K562 (cell line): ENCODE data around the gene BORCS5. TPM values are rescaled to one million over a fixed set of nuclear protein-coding genes. Genes with fewer than 3 reads are reported as not detected.

Source experiments
- EP300 ChIP-seq: IDR thresholded peaks from 2 replicates; pipeline ENCODE4 v1.6.1; 2012; ENCODE audit warnings: low read length, improper control_type of control experiment
- ESRRB ChIP-seq: fragments of 250-450 bp; sonication (Bioruptor Pico); IDR thresholded peaks from 2 replicates; pipeline ENCODE4 v1.5.0; 2020; ENCODE audit warnings: mild to moderate bottlenecking, moderate library complexity, borderline replicate concordance
- FOSL1 ChIP-seq: fragments of 200-800 bp; sonication (Bioruptor generic); conservative IDR thresholded peaks from 2 replicates; pipeline ENCODE4 v1.6.1; 2016; ENCODE audit warnings: missing genetic modification characterization, missing compliant biosample characterization
- HNRNPL ChIP-seq: fragments of 200-400 bp; formaldehyde crosslinking; IDR thresholded peaks from 2 replicates; pipeline ENCODE4 v1.6.1; 2017; ENCODE audit warnings: low read depth, mild to moderate bottlenecking, low read length
- MYBL2 ChIP-seq, 2 experiments: fragments of 450-650 bp in 1 of 2; sonication (generic) in 1 of 2; formaldehyde crosslinking in 1 of 2; IDR thresholded peaks; 2 replicates each; pipeline versions ENCODE4 v1.6.1 to v1.8.1; 2017 to 2022; ENCODE audit warnings: borderline replicate concordance in 1 of 2, inconsistent platforms in 1 of 2, low read depth in 1 of 2, mild to moderate bottlenecking in 1 of 2, missing genetic modification reagents in 1 of 2, moderate library complexity in 1 of 2
- U2AF2 ChIP-seq: fragments of 200-400 bp; formaldehyde crosslinking; optimal IDR thresholded peaks from 2 replicates; pipeline ENCODE3; 2017; ENCODE audit warnings: low read depth, mild to moderate bottlenecking, low read length
- ZNF407 ChIP-seq: fragments of 450-650 bp; IDR thresholded peaks from 2 replicates; pipeline ENCODE4 v1.6.1; 2016; ENCODE audit warnings: low read depth
- ZNF444 ChIP-seq: fragments of 250-450 bp; sonication (Bioruptor Pico); IDR thresholded peaks from 2 replicates; pipeline ENCODE4 v1.4.0; 2020; ENCODE audit warnings: mild to moderate bottlenecking, moderate library complexity
- polyA plus RNA-seq, 8 experiments: library from polyadenylated mRNA; depleted of rRNA in 4 of 8; stranded (reverse) in 5 of 8; unstranded in 3 of 8; fragments of >200 nt; fragmentation: Nextera tagmentation in 2 of 8; fragmentation: Illumina TruSeq in 1 of 8; extraction: Ambion mirVana in 2 of 8; extraction: Trizol in 1 of 8; gene quantifications; 2 replicates each; pipeline versions ENCODE4 v1.2.1 to v1.2.3, GENCODE V29; 2011 to 2014; ENCODE audit warnings: inconsistent platforms in 1 of 8, missing spikeins in 1 of 8
- total RNA-seq, 7 experiments: library from RNA; depleted of rRNA in 6 of 7; stranded (reverse); fragments of >200 nt in 6 of 7; fragmentation: Illumina TruSeq in 2 of 7; extraction: Trizol in 2 of 7; gene quantifications; 2 replicates each; pipeline versions ENCODE4 v1.2.1 to v1.2.3, GENCODE V29; 2011 to 2021; ENCODE audit warnings: low replicate concordance in 1 of 7

BORCS5 gene
- total and polyA plus RNA-seq, 9 of the 15 experiments (the other 6 are each of a cell fraction or from before 2014, with no cell fraction given): 0.31 to 12.4 (median 6.6) TPM

- TF ChIP-seq ZNF407 (no peak), FOSL1 (tag) (0 out of 2 replicates have a peak, but pooled peaks have one; percentile 18), U2AF2 (no peak), HNRNPL (no peak), ESRRB (CRISPR knock-in tag) (no peak), EP300 (0 out of 2 replicates have a peak, but pooled peaks have one; percentile 7), ZNF444 (CRISPR knock-in tag) (no peak), MYBL2 (IDR thresholded peaks at IDR 0.05; ENCODE audit: low read depth) (no peak), MYBL2 (CRISPR knock-in tag; IDR thresholded peaks at IDR 0.05; ENCODE audit: borderline replicate concordance) (no peak)
Observed at GRCh38 chr12:12505544-12506495, 148.9 kb downstream of the BORCS5 start (continued).
